HG03103 (cell line): ENCODE measurements around the gene CCDC40.

ENCODE experiments used
- ATAC-seq: cut with Tn5 transposase; IDR thresholded peaks from one replicate; pipeline ENCODE4 v1.9.1; 2021; ENCODE audit warnings: low read depth; ENCODE audit not compliant: unreplicated experiment

The CCDC40 gene

DNA sequence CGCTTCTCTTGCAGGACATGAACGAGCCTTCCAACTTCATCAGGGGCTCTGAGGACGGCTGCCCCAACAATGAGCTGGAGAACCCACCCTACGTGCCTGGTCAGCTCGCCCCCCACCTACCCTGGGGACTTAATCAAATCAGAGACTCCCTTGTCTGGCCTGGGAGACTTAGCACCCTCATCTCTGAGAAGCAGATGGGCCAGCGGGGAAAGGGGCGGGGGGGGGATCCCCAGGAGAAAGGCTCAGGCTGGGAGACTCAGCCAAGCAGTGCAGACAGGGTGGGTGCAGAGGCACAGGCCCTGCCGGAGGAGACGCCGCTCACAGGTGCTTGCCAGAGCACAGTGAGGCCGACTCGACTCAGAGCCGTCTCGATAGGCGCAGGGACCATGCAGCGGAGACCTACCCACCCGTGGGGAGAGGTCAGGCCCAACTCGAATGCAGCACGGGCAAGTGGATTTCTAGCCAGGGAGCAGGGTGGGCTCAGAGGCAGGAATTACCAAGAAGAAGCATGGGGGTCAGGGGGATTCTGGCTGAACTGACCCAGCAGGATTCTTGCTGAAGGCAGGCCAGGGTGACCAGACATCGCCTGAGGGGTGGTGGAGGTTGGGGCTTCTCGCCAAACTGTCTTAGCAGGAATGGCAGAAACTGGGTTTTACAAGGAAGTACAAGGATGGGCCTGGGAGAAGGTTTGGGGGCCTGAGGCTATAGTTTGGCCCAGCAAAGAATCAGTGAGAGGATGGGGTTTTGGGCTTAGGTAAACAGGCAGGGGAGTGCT, 74.7 kb downstream of the CCDC40 start:
- no peak for ATAC-seq

DNA sequence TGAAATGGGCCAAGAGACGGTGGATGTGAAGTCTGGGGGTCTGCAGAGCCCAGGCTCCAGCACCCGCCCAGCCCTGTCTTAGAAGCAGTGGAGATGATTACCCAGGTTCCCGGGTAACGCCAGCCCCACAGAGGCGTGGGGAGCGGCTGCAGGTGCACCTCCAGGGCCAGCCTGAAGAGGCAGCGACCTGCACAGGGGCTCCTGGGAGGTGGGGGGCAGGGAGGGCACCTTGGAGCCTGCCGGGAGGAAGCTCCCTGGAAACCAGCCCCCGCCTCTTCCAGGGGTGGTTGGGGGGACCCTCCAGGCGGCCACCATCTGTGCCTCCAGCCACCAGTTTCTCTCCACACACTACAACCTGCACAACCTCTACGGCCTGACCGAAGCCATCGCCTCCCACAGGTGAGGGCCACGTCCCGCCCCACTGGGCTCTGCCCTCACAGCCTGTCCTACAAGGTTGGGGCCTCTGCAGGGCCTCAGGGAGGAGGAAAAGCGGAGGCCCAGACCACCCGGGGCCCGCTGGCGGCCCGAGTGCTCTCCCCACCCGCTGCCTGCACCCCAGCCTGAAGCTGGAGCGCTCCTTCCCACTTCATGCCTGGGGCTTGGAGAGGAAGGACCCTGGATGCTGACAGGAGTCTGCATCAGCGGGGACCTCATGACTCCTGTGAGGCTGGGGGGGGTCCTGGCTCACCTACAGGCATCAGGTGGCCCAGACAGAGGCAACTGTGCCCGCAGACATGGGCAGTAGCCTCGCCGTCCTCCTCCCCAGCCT, 75.4 kb downstream of the CCDC40 start:
- no peak for ATAC-seq

DNA sequence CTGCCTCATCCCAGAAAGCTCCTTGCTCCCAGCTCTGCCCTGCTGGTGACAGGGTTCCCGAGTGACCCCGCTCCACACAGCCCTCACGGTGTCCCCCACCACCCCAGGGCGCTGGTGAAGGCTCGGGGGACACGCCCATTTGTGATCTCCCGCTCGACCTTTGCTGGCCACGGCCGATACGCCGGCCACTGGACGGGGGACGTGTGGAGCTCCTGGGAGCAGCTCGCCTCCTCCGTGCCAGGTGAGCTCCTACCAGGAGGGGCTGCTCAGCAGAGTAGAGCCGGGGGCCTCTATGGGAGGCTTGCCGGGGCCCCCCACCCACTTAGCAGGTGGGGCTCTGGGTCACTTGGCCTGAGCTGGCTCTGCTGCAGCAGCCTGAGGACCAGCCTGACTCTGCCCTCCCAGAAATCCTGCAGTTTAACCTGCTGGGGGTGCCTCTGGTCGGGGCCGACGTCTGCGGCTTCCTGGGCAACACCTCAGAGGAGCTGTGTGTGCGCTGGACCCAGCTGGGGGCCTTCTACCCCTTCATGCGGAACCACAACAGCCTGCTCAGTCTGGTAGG, 76.1 kb downstream of the CCDC40 start:
- ATAC-seq = no peak

DNA sequence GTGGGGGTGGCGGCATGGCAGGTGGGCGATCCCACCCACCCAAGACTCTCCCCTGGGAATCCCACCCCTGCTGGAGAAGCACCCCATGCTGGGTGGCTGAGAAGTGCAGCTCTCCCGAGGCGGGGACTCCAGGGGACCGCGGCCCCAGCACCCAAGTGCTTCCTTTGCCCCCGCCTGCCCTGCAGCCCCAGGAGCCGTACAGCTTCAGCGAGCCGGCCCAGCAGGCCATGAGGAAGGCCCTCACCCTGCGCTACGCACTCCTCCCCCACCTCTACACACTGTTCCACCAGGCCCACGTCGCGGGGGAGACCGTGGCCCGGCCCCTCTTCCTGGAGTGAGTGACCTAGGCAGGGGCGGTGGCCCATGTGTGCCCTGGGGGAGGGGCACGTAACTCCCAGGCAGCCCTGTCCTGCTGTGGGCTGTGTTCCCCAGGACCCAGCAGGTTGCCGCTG, 76.6 kb downstream of the CCDC40 start:
- no peak for ATAC-seq

DNA sequence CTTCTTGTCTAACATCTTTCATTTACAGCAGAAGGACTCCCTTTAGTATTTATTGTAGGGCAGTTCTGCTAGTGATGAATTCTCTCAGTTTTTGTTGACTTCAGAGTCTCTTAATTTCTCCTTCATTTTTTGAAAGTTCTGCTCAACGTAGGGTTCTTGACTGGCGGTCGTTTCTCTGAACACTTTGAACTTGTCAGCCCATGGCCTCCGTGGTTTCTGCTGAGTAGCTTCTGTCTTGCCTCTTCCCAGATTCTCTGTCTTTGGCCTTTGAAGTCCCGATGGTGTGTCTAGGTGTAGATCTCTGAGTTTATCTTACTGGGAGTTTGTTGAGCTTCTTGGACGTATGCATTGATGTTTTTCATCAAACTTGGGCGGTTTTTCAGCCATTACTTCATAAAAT, 78.3 kb downstream of the CCDC40 start:
- ATAC-seq = no peak

DNA sequence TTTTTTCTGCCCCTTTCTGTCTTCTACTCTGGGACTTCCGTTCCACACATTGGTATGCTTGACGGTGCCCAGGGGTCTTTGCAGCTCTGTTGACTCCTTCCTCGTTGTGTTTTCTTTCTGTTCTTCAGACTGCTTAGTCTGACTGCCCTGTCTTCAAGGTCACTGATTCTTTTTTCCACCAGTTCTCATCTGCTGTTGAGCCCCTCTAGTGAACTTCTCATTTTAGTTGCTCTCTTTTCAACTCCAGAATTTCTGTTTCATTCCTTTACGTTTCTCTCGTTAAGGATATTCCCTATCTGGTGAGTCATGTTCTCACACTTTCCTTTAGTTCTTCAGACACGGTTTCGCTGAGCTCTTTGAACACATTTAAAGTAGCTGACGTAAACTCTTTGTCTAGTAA, 78.7 kb downstream of the CCDC40 start:
- ATAC-seq = no peak

DNA sequence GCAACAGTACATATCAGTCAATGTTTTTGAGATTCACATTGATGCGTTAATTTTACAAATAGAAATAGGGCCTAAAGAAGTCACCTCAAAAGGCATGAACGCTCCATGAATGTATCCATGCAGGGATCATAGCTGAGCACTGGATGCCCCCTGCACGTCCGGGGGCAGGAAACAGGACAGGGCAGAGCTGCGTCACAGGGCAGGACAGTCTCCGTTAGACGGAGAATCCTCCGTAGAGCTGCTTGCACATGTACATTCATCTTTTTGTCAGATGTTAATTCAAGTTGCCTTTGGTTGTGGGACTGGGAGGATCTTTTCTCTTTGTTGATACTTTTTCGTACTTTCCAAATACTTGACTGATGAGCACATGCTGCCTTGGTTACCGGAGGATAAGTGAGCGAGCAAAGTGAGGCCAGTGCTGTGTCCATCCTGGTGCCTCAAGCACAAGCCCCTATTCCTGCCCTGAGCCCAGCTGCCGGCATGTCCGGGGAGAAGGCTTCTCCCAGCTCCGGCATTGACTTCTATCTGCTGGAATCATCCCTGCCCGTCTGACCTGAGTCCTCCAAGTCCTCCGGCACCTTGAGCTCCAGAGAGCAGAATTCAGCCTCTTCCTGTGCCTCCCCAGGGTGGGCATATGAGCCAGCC, 80.0 kb downstream of the CCDC40 start:
- ATAC-seq = no peak

DNA sequence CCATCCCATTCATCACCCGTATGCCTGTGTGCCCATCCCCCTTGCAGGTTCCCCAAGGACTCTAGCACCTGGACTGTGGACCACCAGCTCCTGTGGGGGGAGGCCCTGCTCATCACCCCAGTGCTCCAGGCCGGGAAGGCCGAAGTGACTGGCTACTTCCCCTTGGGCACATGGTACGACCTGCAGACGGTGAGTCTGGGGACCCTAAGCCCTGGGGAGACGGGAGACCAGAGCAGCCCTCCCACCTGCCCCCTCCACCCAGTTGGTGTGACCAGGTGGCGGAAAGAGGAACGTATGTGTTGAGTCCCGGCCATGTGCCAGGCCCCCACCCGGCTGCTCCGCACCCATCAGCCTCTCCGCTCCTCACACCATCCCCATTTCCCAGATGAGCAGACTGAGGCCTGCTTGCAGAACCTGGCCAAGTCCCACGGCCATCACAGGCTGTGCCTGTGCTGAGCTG, 80.5 kb downstream of the CCDC40 start:
- ATAC-seq = no peak

DNA sequence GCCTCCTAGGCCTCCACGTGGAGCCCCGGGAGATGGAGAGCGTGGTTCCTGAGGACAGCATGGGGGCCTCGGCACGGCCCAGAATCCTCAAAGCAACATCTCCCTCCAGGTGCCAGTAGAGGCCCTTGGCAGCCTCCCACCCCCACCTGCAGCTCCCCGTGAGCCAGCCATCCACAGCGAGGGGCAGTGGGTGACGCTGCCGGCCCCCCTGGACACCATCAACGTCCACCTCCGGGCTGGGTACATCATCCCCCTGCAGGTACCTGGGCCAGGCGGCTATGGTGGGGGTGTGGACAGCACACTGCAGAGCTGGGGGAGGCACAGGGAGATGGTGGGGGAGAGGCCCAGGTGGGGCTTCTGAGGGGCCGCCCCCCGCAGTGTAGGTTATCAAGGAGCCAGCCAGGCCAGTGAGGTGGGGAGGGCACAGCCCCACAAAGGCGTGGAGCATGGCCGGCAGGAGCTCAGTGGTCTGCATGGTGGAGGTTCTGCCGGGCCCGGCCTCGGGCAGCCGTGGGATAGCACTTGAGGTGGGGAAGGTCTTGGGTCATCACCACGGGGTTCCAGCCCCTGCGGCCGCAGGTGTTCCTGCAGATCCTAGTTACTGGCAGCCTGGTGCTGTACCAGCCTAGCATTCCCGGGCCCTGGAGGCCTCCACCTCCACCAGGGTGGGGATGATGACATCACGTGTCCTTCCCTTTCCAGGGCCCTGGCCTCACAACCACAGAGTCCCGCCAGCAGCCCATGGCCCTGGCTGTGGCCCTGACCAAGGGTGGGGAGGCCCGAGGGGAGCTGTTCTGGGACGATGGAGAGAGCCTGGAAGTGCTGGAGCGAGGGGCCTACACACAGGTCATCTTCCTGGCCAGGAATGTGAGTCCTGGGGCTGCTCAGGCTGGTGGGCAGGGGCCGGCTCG, 81.3 kb downstream of the CCDC40 start:
- no peak for ATAC-seq

DNA sequence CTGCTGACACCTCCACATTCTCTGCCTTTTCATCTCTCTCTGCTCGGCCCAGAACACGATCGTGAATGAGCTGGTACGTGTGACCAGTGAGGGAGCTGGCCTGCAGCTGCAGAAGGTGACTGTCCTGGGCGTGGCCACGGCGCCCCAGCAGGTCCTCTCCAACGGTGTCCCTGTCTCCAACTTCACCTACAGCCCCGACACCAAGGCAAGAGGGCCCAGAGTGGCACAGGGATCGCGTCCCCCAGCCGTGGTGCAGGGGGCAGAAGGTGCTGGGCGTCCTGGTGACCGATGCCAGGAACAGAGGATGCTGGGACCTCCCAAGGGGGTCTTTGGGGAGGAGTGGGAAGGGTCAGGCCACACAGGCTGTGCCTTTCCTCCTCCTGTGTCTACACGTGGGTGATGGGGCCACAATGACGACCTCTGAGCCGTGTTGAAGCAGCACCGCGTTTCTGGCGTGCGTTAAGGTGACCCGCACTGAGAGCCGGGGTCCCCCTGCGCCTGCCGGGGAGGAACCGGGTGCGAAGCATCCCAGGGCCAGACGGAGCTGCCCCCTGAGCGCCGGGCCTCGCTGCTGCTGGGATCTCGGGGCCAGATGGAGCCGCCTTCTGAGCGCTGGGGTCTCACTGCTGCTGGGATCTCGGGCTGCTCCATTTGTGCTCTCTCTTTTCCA, 82.3 kb downstream of the CCDC40 start:
- ATAC-seq = no peak

DNA sequence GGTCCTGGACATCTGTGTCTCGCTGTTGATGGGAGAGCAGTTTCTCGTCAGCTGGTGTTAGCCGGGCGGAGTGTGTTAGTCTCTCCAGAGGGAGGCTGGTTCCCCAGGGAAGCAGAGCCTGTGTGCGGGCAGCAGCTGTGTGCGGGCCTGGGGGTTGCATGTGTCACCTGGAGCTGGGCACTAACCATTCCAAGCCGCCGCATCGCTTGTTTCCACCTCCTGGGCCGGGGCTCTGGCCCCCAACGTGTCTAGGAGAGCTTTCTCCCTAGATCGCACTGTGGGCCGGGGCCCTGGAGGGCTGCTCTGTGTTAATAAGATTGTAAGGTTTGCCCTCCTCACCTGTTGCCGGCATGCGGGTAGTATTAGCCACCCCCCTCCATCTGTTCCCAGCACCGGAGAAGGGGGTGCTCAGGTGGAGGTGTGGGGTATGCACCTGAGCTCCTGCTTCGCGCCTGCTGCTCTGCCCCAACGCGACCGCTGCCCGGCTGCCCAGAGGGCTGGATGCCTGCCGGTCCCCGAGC, 82.9 kb downstream of the CCDC40 start:
- no peak for ATAC-seq

DNA sequence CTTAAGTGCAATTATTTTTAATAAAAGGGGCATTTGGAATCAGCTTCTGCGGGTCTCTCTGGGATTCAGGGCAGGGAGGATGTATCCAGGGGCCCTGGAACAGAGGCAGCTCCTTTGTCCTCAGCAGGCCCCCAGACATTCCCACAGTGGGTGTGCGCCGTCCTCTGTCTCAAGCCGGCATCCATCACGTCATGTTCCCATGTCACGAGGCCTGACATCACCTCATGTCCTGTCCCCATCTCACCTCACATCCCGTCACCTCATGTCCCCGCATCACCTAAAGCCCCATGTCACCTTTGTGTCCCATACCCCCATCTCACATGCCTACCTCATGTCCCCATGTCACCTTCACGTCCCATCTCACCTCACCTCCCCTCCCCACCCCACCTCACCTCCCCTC, 83.4 kb downstream of the CCDC40 start:
- ATAC-seq = no peak

DNA sequence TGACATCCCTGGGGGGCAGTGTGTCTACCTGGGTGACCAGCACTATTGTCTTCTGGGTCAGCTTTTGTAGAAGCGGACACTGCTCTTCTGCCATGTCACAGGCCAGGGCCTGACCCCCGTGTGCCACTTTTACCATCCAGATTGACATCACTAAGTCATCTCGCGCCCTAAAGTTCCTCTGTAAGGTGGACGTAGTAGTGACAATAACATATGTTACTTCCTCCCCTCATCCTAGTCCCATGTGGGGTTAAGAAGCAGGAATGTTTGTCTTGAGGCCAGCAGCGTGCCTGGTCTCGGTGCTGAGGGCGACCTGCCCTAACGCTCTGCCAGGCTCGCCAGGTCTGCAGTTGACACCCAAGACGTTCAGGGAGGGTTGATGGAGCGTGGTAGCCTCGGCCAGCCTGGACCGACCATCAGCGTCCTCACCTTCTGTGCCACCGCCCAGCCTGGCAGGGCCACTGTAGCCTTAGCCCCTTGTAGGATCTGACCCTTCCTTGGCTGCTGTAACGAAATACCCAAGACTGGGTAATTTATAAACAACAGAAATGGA, 85.7 kb downstream of the CCDC40 start:
- ATAC-seq = no peak

DNA sequence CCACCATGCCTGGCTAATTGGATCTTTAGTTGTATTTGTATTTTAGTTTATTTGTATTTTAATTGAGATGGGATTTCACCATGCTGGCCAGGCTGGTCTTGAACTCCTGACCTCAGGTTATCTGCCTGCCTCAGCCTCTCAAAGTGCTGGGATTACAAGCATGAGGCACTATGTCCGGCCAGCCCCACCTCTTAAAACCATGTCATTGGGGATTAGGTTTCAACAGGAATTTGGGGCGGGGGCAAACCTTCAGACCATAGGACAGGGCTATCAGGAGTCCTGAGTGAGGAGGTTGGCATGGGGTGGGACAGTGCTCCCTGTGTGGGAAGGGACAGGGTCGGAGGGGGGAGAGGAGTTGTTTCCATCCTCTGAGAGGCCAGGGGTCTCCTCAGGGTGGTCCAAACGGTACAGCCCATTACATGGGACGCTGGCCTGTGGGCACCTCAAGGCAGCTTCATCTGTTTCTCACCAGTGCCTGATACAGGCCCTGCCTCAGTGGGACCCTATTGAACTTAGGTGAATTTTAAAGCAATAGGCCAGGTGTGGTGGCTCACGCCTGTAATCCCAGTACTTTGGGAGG, 86.6 kb downstream of the CCDC40 start:
- ATAC-seq = no peak

DNA sequence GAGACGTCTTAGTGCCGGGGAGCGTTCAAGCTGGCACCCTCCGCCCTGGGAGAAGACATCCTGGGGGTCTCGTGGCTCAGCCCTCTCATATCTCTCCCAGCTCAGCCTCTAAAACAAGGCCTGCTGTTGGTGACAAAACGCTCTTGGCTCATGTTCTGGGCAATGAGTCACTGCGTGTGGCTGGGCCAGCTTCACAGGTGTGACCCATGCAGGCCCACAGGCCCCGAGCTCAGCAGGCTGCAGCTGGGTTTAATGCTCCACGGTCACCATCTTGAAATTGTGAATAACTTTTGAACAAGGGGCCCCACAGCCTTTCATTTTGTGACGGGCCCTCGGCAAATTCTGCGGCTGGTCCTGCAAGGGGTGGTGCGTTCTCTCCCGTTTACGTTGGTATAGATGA, 87.3 kb downstream of the CCDC40 start:
- ATAC-seq = no peak

DNA sequence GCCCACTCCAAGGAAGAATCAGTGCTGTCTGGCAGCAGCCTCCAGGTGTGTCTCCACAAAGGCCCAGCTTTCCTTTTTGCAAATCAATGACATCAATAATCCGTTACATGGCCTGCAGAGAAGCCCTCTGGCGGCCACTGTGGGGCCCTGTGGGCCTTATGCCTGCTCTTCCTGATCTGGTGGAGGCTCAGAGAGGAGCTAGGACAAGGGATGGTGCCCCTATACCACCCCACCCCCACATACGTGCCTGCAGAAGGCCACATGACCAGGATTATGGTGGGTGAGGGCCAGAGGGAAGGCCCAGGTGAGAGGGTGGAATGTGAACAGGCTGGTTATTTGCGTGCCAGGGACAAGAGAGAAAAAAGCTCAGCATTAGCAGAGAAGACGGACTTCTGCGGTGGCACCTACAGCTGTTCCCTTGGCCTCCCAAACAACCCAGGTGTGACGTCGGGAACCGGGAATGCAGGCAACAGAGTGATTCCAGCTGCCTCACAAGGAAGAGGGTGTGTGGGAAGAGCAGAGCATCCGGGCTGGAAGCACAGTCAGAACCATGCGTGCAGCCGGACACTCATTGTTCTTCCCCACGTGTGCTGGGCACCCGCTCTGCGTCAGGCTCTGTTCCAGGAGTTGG, 88.0 kb downstream of the CCDC40 start:
- ATAC-seq = no peak

DNA sequence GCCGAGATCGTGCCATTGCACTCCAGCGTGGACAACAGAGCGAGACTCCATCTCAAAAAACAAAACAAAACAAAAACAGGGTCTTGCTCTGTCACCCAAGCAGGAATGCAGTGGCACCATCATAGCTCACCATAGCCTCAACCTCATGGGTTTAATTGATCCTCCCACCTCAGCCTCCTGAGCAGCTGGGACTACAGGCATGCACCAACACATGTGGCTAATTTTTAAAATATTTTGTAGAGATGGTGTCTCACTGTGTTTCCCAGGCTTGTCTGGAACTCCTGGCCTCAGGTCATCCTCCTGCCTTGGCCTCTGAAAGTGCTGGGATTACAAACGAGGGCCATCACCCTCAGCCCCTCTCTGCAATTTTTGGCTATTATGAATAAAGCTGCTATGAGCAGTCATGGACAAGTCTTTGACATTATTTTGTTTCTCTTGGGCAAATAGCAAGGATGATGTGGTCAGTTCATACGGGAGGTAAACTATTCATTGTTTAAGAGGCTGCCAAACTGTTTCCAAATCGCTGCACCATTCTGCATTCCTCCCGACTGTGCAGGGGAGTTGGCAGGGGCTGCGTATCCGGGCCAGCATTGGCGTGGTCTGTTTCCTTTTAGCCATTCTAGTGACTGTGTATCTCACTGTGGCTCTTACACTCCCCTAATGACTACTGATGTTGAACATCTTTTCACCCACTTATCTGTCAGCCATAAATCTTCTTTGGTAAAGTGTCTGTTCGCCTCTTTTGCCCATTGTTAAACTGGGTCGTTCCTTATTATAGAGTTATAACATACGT, 89.4 kb downstream of the CCDC40 start:
- ATAC-seq = no peak

DNA sequence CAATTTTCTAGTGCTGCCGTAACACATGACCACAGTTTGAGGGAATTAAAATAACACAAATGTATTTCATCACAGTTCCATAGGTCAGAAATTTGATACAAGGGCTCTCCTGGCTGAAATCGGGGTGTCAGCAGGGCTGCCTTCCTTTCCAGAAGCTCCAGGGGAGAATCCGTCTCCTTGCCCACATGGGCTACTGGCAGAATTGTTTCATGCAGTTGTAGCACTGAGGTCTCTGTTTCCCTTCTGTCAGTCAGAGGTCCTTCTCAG, 89.9 kb downstream of the CCDC40 start:
- ATAC-seq = no peak
